GM21447 (cell line): ENCODE data around the gene FITM2.

Source experiments
- ATAC-seq: cut with Tn5 transposase; IDR thresholded peaks from one replicate; pipeline ENCODE4 v1.9.1; 2021; ENCODE audit not compliant: unreplicated experiment

FITM2 gene

DNA sequence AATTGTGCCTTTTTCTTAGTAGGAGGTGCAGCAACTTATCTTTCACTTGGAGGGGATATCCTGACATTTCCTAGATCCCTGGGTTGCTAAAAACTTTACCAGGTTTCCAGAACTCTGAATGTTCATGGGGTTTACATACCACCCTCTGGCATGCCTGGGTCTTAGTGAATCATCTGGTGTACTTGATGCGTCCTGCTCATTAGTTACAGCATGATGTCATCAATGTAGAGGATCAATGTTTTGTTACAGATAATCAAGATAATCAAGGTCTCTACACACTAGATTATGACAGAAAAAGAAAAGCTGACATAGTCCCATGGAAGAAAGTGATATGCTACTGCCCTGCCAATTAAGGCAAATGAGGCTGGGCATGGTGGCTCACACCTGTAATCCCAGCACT is 27.0 kb downstream of the FITM2 start:
- ATAC-seq, result no peak

DNA sequence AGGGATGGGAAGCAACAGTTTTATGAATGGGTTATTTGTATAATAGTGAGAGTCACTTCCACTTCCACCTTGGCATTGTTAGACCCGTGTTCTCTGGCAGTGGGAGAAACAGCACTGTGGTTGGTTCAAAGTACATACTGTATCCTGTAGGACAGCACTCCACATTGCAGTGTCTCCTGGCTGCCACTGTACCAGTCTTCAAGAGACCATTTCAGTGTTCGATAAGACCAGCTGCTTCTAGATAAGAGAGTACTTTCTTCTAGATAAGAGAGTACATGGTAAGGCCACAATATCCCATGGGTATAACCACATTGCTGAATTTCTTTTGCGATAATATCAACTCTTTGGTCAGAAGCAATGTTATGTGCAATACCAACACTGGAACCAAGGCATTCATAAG is 28.8 kb downstream of the FITM2 start:
- no peak for ATAC-seq

DNA sequence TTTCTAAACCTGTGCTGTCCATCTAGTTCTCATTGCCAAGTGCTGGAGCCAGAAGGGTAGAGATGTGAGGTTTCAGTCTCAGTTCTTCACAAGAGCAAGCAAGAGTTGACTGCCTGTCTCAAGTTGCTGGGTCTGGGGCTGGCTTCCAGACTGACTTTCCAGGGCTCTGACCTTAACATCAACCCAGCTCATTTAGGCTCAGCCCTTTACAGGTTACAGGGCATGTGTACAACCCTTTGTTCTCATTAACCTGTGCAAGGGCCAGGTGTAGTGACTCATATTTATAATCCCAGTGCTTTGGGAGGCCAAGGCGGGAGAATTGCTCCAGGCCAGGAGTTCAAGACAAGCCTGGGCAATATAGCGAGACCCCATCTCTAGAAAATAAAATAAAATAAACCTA is 30.6 kb downstream of the FITM2 start:
- no peak for ATAC-seq

DNA sequence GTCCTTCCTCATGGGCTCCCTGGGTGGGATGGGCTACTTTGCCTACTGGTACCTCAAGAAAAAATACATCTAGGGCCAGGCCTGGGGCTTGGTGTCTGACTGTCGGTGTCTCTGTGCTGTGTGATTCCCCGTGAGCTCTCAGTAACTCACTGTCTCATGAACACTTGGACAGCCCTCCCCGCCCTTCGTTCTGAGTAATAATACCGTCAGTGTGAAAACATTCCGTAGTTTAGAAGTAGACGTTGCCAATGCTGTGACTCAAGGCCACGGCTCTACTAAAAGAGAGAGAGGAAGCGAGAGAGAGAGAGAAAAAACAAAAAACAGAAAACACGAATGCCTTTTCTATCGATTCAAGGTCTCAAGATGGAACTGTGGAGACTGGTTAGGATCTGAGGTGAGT is 31.8 kb downstream of the FITM2 start:
- no peak for ATAC-seq

DNA sequence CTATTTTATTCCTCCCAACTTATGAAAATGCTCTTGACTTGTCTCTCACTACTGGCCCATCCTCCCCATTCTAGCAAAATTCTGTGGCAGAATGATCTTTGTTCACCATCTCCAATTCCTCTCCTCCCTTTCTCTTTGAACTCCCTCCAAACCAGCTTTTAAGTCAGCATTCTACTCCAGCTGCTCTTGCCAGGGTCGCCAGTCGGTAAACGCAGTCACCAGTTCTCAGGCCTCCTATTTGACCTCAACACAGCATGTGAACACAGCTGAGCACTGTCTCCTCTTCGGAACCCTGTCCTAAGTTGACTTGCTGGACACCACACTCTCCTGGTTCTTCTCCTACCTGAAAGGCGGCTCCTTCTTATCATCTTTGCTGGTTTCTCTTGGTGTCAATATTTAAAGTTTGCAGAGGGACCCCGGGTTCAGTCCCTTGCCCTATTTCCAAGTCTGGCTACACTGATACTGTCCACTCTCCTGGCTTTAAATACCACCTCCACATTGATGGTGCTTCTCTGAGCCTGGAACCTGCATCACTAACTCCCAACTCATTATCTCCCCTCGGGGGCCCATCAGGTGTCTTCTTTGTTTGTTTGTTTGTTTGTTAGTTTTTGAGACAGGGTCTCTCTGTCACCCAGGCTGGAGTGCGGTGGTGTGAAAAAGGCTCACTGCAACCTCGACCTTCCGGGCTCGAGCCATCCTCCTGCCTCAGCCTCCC is 36.5 kb downstream of the FITM2 start:
- ATAC-seq, result no peak

DNA sequence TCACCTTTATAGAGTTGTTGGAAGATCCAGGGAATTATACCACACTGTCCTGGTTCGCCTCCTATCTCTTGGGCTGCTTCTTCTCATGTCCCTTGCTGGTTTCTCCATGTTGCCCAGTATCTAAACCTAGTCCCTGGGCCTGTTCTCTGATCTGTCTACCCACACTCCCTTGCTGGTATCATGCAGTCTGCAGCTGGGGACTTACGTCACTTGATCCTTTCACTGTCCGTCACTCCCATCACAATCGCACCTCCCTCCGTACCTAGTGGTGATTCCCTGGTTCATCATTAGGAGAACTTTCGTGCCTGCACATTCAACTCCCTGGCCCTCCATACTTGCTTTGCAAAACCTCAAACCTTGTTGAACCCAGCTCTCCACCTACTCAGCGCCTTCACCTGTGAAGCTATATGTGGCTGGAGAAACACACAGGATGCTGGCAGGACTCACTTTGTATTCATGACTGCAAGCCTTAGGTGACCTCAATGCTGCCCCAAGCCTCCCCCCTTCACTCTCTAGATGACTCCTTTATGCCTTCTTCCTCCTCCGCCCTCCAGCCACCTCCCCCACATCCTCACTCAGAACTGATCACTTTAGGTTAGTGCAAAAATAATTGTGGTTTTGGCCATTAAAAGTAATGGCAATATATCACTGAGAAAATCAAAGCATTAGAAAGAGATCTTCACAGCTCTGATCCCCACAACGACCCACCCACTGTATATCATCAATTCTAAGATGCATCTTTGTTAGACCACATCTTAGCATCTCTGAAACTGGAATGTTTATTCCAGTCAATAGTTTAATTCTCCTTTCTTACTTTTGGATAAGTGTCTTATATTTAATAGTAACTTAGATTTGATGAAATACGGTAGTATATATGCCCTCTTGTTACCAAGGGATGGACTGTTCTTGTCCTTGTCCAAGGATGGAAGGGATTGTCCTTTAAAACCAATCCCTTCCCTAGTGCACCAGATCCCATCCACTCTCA is 37.5 kb downstream of the FITM2 start:
- ATAC-seq, result no peak

DNA sequence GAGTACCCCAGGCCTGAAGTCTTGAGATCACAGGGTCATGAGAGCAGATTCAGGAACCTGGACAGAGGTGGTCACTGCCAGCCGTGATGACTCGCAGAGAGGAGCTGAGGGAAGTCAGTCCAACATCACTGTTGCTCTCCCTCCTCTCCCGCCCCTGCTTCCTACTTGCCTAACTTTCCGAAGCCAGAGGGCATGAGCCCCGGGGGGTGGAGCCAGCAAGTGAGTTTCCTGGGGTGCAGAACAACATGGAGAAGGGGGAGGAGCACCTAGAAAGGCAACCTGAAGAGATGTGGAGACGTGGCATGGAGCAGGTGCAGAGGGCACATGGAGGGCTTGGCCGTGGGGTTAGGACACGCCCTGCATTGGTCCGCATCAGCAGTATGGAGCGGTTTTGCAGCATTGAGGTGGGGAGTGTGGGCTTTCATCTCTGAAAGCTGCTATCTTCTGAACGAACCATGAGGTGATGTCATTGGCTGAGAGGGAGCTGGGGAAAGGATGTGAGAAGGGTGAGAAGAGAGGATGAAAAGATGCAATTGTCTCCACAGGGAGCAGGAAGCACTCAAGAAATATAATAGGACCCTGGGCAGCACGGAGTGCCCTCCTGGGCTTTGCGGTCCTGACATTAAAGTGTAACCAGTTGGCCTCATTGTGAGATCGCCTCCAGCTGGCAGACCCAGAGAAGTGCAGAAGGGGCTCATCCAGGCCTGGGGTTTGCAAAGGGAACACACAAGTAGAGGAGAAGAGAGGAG is 38.9 kb downstream of the FITM2 start:
- ATAC-seq, result no peak

DNA sequence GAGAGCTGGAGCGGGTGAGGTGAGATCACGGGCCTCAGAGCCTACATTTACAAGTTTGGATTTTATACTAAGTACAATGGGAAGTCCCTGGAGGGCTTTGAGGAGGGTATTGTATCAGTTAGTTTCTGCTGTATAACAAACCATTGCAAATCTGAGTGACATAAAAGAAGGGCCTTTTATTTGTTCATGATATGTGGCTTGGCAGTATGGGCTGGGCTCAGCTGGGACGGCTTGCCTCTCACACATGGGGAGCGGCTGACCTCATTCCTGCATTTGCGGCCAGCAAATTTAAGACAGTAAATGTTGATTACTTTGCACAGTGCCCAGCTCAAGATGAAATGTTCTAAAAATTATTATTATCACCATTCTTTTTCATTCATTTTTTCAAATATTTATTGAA is 42.2 kb downstream of the FITM2 start:
- ATAC-seq, result no peak

DNA sequence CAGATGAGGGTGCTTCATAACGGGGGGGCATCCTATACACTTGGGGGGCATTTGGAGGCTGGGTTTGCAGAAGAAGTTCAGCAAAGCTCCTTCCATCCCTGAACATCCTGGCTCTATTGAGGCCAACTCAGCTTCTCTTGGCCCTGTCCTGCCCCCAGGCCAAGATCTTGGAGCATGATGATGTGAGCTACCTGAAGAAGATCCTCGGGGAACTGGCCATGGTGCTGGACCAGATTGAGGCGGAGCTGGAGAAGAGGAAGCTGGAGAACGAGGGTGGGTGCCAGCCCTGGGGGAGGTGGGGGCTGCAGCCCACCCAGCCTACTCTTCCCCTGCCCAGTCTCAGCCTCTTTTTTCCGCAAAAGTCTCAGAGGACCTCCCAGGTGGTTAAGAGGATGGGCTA is 46.7 kb downstream of the FITM2 start:
- ATAC-seq, result no peak

DNA sequence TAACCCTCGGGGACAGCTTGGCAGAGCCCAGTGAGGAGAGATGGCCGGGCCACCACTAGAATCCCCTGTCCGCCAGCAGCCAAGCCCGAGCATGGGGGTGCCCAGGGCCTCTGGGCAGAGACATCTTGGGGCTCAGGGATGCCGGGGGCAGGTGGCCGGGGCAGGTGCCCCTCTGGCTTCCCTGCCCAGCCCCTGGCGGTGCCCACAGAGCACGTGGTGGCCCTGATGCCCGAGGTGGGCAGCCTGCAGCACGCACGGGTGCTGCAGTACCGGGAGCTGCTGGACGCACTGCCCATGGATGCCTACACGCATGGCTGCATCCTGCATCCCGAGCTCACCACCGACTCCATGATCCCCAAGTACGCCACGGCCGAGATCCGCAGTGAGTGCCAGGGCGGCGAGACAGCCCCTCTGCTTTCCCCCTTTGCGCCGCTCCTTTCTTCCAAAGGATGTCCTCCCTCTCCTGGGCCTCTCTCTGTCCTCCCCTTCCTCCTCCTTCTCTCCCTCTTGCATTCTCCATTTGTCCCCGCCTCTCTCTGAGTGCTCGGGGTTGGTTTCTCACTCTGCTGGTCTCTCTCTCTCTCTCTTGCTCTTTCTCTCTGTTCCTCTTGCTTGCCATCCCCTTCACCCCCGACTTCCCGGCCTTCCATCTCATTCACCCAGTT is 52.6 kb downstream of the FITM2 start:
- no peak for ATAC-seq

DNA sequence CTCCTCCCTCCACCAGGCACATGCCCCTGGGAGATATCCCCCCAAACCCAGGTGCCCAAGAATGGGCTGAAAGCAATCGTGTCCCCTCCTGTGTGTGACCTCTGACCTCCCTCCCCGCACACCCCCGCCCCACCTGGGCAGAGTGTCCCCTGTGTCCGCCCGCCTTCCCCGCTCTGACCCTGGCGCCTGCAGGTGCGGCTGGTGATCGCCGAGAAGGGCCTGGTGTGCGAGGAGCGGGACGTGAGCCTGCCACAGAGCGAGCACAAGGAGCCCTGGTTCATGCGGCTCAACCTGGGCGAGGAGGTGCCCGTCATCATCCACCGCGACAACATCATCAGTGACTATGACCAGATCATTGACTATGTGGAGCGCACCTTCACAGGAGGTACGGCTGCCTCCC is 54.0 kb downstream of the FITM2 start:
- no peak for ATAC-seq

DNA sequence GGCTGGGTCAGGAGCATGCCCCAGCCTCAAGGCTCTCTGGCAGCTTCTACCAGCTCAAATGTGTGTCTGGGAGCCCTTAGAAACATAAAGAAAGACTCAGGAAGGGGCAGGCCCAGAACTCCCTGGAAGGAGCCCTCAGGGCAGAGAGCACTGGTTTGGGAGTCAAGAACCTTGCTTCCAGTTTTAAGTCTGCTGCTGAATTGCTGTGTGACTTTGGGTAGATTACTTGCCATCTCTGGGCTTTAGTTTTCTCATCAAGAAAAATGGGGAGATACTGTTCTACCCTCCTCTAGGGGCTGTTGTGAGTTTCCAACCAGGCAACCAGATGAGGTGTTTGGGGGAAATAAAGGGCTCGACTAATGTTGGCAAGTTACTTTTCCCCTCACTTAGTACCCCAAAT is 55.1 kb downstream of the FITM2 start:
- no peak for ATAC-seq

DNA sequence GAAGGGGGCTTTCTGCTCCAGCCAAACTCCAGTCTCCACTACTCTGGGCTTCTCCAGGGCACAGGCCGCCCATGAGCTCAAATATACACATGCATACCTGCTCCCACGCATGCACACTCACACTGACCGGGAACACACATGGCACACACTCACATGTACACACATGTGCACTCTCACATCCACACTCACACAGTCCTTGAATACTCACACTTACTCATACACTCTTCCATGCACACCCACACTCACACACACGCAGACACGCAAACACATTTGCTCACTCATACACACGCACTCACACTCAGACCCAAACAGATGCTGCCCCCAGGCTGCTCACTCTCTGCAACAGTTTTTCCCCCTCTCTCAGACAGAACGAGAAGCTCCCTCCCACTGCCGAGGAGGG is 56.9 kb downstream of the FITM2 start:
- no peak for ATAC-seq

DNA sequence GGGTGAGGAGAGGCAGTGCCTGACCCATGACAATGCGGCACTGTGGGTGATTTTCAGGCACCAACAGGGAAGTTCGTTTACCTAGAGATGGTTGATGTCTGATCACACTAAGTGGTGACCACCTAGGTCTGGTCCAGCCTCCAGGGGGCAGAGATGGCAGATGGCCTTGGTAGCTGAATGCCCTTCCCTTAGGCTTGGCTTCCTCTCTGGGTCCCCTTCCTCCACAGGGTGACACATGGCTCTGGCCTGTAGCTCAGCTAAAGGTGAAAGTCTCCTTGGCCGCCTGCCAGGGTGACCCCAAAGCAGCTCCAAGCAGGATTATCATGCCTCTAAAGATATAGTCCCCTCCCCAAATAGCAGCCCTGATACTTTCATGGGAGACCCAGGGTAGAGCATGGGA is 57.5 kb downstream of the FITM2 start:
- no peak for ATAC-seq
